ENCODE data around the gene C3orf20.

The C3orf20 gene

DNA sequence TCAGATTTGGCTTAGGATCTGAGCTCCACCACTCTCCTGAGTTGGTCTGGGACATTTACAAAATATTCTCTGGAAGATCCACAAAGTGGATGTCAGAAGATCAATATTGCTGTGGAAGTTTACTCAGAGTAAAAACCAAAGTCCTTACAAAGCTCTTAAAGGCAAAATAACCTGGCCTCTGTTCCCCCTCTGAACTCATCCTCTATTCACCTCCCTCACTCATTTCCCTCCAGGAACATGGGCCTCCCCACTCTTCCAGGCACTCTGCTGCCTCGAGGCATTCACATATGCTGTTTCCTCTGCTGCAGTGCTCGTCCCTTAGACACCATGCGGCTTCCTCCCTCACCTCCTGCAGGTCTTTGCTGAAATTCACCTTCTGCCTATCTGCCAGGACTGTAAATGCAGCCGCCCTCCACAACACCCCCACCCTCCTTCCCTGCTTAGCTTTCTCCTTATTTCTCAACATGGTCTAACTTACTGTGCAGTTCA lies 42.5 kb upstream of the C3orf20 start:
- no peak for TF ChIP-seq CTCF (IDR thresholded peaks at IDR 0.05; ENCODE audit: low read depth, low read length)
- no peak for DNase-seq (ENCODE audit: extremely low read depth, low read depth)

GRCh38 chr3:14633417-14633816 lies 41.5 kb upstream of the C3orf20 start:
- DNase-seq (ENCODE audit: extremely low read depth, low read depth), result no peak
- no peak for TF ChIP-seq CTCF (IDR thresholded peaks at IDR 0.05; ENCODE audit: low read depth, low read length)

- DNase-seq (ENCODE audit: extremely low read depth, low read depth), result no peak
- peak; percentile 68 for TF ChIP-seq CTCF (IDR thresholded peaks at IDR 0.05; ENCODE audit: low read depth, low read length)
These were observed 41.0 kb upstream of the C3orf20 start for GRCh38 chr3:14633819-14634424.

DNA sequence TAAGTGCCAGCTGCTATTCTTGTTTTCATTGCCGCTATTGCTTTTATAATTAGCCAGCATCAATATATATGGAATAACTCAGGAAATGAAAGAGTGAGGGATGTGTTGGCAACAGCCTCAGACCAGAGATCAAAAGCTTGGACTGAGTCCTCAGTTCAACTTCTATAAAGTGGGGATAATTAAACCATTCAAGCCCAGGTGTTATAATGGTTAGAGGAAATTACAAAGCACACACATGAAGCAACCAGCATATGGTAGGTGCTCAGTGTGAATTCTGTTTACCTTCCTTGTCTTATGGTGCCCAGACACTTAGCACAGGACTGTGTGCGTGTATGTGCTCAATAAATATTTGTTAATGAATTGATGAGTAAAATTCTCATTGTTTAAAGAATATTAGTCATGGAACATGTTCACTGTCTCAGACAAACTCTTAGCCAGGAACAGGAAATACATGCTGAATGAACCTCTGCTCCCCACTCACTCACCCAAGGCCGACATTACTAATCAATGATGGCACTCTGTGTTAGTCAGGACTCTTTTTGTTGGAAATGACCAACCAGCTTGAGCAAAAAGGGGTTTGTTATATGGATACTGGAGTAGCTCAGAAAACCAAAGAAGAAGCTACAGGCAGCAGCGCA lies 40.1 kb upstream of the C3orf20 start:
- no peak for DNase-seq (ENCODE audit: extremely low read depth, low read depth)
- no peak for TF ChIP-seq CTCF (IDR thresholded peaks at IDR 0.05; ENCODE audit: low read depth, low read length)

- DNase-seq (ENCODE audit: extremely low read depth, low read depth), result no peak
These were observed 38.3 kb upstream of the C3orf20 start for GRCh38 chr3:14636496-14637087.

DNA sequence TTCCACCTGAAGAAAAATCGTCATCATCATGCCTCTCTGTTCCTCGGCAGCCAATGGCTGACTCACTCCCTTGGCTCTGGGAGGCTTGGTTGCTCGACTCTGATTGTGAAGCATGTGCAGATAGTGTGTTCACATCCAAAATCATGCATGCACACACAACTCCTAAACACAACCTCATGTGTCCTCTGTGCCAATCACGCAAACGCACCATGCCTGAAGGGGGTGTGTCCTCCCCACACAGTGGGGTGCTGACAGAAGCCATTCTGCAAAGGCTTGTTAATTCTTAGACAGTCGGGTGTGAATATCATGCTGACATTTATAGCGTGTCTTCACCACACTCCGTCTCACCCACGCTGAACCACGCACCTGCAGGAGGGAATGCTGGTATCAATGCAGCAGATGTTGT lies 34.8 kb upstream of the C3orf20 start:
- DNase-seq (ENCODE audit: extremely low read depth, low read depth), result no peak
- no peak for TF ChIP-seq CTCF (IDR thresholded peaks at IDR 0.05; ENCODE audit: low read depth, low read length)

More at GRCh38 chr3:14636496-14637087, 38.3 kb upstream of the C3orf20 start:
- no peak for TF ChIP-seq CTCF (IDR thresholded peaks at IDR 0.05; ENCODE audit: low read depth, low read length)

DNA sequence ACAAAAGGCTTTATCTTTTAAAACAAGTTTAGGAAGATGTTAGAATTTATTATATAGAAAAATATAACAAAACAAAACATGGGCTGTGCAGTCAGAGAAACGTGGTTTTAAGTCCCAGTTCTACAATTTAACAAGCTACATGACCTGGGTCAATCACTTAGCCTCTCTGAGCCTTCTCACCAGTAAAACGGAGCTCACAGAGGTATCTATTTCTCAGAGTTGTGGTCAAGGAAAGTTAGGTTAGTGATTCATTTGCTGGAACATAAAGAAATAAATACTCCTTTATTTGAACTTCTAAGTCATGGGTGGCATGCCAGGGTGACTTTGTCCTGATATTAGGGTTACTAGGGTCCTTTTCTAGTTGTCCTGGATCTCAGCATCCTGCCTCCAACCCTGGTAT lies 34.2 kb upstream of the C3orf20 start:
- DNase-seq (ENCODE audit: extremely low read depth, low read depth), result no peak
- no peak for TF ChIP-seq CTCF (IDR thresholded peaks at IDR 0.05; ENCODE audit: low read depth, low read length)
